ENCODE data around the gene ZNF692. TPM values are rescaled to one million over a fixed set of nuclear protein-coding genes. Genes with fewer than 3 reads are reported as not detected.

Gene ZNF692
- total and polyA plus RNA-seq, 2 of the 13 experiments (the other 11 are each of a cell fraction or from before 2014, with no cell fraction given) = 27.3 to 45.8 TPM

- TF ChIP-seq, protein P1, sequence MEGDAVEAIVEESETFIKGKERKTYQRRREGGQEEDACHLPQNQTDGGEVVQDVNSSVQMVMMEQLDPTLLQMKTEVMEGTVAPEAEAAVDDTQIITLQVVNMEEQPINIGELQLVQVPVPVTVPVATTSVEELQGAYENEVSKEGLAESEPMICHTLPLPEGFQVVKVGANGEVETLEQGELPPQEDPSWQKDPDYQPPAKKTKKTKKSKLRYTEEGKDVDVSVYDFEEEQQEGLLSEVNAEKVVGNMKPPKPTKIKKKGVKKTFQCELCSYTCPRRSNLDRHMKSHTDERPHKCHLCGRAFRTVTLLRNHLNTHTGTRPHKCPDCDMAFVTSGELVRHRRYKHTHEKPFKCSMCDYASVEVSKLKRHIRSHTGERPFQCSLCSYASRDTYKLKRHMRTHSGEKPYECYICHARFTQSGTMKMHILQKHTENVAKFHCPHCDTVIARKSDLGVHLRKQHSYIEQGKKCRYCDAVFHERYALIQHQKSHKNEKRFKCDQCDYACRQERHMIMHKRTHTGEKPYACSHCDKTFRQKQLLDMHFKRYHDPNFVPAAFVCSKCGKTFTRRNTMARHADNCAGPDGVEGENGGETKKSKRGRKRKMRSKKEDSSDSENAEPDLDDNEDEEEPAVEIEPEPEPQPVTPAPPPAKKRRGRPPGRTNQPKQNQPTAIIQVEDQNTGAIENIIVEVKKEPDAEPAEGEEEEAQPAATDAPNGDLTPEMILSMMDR (CRISPR knock-in tag; IDR thresholded peaks at IDR 0.05) = peak; percentile 88
- TF ChIP-seq SOX5 (CRISPR knock-in tag; IDR thresholded peaks at IDR 0.05; ENCODE audit: borderline replicate concordance) (peak; percentile 49; the same call in 1 of the 2 replicates), POGZ (CRISPR knock-in tag; IDR thresholded peaks at IDR 0.05) (0 out of 2 replicates have a peak, but pooled peaks have one; percentile 13), EP300 (IDR thresholded peaks at IDR 0.05; ENCODE audit: low read depth in 2 of 2, low read length in 2 of 2) (peak in 1 of 2 experiments; percentile 5; a peak in 2 of 4 replicates), EP300 (CRISPR knock-in tag; IDR thresholded peaks at IDR 0.05; ENCODE audit: borderline replicate concordance) (peak; percentile 50; the same call in 1 of the 2 replicates), ZNF484 (CRISPR knock-in tag; IDR thresholded peaks at IDR 0.05; ENCODE audit: borderline replicate concordance, low read depth) (no peak), ONECUT2 (CRISPR knock-in tag; IDR thresholded peaks at IDR 0.05) (0 out of 2 replicates have a peak, but pooled peaks have one; percentile 17), ZNF253 (CRISPR knock-in tag; IDR thresholded peaks at IDR 0.05; ENCODE audit: borderline replicate concordance) (no peak), ZBTB33 (CRISPR knock-in tag; IDR thresholded peaks at IDR 0.05) (peak; percentile 41; the same call in 1 of the 2 replicates), MAF1 (CRISPR knock-in tag; IDR thresholded peaks at IDR 0.05; ENCODE audit: borderline replicate concordance) (peak; percentile 62; the same call in 1 of the 2 replicates), ZSCAN31 (CRISPR knock-in tag; IDR thresholded peaks at IDR 0.05; ENCODE audit: low read depth) (peak; percentile 61), THAP9 (CRISPR knock-in tag; IDR thresholded peaks at IDR 0.05; ENCODE audit: borderline replicate concordance) (peak; percentile 50)
- TF ChIP-seq, protein P2, sequence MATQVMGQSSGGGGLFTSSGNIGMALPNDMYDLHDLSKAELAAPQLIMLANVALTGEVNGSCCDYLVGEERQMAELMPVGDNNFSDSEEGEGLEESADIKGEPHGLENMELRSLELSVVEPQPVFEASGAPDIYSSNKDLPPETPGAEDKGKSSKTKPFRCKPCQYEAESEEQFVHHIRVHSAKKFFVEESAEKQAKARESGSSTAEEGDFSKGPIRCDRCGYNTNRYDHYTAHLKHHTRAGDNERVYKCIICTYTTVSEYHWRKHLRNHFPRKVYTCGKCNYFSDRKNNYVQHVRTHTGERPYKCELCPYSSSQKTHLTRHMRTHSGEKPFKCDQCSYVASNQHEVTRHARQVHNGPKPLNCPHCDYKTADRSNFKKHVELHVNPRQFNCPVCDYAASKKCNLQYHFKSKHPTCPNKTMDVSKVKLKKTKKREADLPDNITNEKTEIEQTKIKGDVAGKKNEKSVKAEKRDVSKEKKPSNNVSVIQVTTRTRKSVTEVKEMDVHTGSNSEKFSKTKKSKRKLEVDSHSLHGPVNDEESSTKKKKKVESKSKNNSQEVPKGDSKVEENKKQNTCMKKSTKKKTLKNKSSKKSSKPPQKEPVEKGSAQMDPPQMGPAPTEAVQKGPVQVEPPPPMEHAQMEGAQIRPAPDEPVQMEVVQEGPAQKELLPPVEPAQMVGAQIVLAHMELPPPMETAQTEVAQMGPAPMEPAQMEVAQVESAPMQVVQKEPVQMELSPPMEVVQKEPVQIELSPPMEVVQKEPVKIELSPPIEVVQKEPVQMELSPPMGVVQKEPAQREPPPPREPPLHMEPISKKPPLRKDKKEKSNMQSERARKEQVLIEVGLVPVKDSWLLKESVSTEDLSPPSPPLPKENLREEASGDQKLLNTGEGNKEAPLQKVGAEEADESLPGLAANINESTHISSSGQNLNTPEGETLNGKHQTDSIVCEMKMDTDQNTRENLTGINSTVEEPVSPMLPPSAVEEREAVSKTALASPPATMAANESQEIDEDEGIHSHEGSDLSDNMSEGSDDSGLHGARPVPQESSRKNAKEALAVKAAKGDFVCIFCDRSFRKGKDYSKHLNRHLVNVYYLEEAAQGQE (IDR thresholded peaks at IDR 0.05; ENCODE audit: borderline replicate concordance in 1 of 2, low read depth in 1 of 2, low read length in 2 of 2) = peak in 1 of 2 experiments; percentile 10; a peak in 1 of 4 replicates
- TF ChIP-seq, protein P3, sequence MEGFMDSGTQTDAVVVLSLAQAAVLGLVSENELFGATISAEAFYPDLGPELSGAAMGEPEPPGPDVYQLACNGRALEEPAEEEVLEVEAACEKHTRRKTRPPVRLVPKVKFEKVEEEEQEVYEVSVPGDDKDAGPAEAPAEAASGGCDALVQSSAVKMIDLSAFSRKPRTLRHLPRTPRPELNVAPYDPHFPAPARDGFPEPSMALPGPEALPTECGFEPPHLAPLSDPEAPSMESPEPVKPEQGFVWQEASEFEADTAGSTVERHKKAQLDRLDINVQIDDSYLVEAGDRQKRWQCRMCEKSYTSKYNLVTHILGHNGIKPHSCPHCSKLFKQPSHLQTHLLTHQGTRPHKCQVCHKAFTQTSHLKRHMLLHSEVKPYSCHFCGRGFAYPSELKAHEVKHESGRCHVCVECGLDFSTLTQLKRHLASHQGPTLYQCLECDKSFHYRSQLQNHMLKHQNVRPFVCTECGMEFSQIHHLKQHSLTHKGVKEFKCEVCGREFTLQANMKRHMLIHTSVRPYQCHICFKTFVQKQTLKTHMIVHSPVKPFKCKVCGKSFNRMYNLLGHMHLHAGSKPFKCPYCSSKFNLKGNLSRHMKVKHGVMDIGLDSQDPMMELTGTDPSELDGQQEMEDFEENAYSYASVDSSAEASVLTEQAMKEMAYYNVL (CRISPR knock-in tag; IDR thresholded peaks at IDR 0.05; ENCODE audit: borderline replicate concordance) = no peak
Measured at GRCh38 chr1:248825909-248826760, 32.8 kb downstream of the ZNF692 start, which contains the start of gene SH3BP5L (continued).

Data from HepG2 (cell line).